ENCODE measurements around the gene AFTPH. TPM values are rescaled to one million over a fixed set of nuclear protein-coding genes. Genes with fewer than 3 reads are reported as not detected.

The AFTPH gene
- total RNA-seq, 1 donor from 2014 or later: 32.2 TPM

GRCh38 chr2:64504774-64505720 is 19.1 kb upstream of the AFTPH start:
- Mint-ChIP-seq H3K9me3 (peaks cover 3% of the 10 kb centered on the region), H3K27ac (no peak overlapping the region), H3K36me3 (no peaks in the 10 kb centered on the region), H3K27me3 (ENCODE audit: insufficient read depth, low read depth) (peaks cover 6% of the 10 kb centered on the region), H3K4me1 (no peaks in the 10 kb centered on the region), H3K4me3 (no peak overlapping the region)
- Histone ChIP-seq H3K4me1 (no peaks in the 10 kb centered on the region), H3K4me3 (no peak overlapping the region), H3K4me2 (no peak overlapping the region), H3K27me3 (no peaks in the 10 kb centered on the region), H3K9ac (no peak overlapping the region), H4K20me1 (ENCODE audit: low read depth) (no peaks in the 10 kb centered on the region), H3K9me3 (ENCODE audit: low read depth) (no peaks in the 10 kb centered on the region), H2AFZ (replicated peaks) (no peak overlapping the region), H3K79me2 (ENCODE audit: low read depth) (no peaks in the 10 kb centered on the region), H3F3A (ENCODE audit: low read depth) (no peaks in the 10 kb centered on the region), H3K27ac (no peak overlapping the region), H3K36me3 (no peaks in the 10 kb centered on the region)
- DNase-seq (ENCODE audit: low spot score): no peak
- TF ChIP-seq CTCF (IDR thresholded peaks at IDR 0.05): no peak
- no peak for TF ChIP-seq EZH2phosphoT487 (IDR thresholded peaks at IDR 0.05)

GRCh38 chr2:64506686-64507085 is 17.4 kb upstream of the AFTPH start:
- H3K27me3 Mint-ChIP-seq (ENCODE audit: insufficient read depth, low read depth): peaks cover 6% of the 10 kb centered on the region
- Histone ChIP-seq H3K79me2 (ENCODE audit: low read depth) (no peaks in the 10 kb centered on the region), H2AFZ (replicated peaks) (no peak overlapping the region), H3K9ac (no peak overlapping the region), H3K4me2 (no peak overlapping the region), H4K20me1 (ENCODE audit: low read depth) (no peaks in the 10 kb centered on the region), H3K36me3 (no peaks in the 10 kb centered on the region), H3K9me3 (ENCODE audit: low read depth) (no peaks in the 10 kb centered on the region), H3K27me3 (no peaks in the 10 kb centered on the region), H3K4me1 (no peaks in the 10 kb centered on the region), H3F3A (ENCODE audit: low read depth) (no peaks in the 10 kb centered on the region), H3K4me3 (no peak overlapping the region), H3K27ac (no peak overlapping the region)
- DNase-seq (ENCODE audit: low spot score): no peak
- peaks cover 5% of the 10 kb centered on the region for H3K9me3 Mint-ChIP-seq
- no peak overlapping the region for H3K4me3 Mint-ChIP-seq
- H3K36me3 Mint-ChIP-seq: no peaks in the 10 kb centered on the region
- no peak for TF ChIP-seq CTCF (IDR thresholded peaks at IDR 0.05)
- no peak for TF ChIP-seq EZH2phosphoT487 (IDR thresholded peaks at IDR 0.05)
- TF ChIP-seq EZH2 (IDR thresholded peaks at IDR 0.05): no peak
- H3K4me1 Mint-ChIP-seq: no peaks in the 10 kb centered on the region
- no peak overlapping the region for H3K27ac Mint-ChIP-seq

- H3F3A ChIP-seq (ENCODE audit: low read depth): no peaks in the 10 kb centered on the region
- Mint-ChIP-seq H3K9me3 (peaks cover 10% of the 10 kb centered on the region), H3K27ac (no peak overlapping the region), H3K4me1 (peaks cover 15% of the 10 kb centered on the region), H3K4me3 (no peak overlapping the region), H3K36me3 (no peaks in the 10 kb centered on the region), H3K27me3 (ENCODE audit: insufficient read depth, low read depth) (peaks cover 3% of the 10 kb centered on the region)
- H3K9ac ChIP-seq: no peak overlapping the region
- H4K20me1 ChIP-seq (ENCODE audit: low read depth): no peaks in the 10 kb centered on the region
- H3K9me3 ChIP-seq (ENCODE audit: low read depth): no peaks in the 10 kb centered on the region
- H3K27me3 ChIP-seq: no peaks in the 10 kb centered on the region
- H3K4me3 ChIP-seq: no peak overlapping the region
- no peaks in the 10 kb centered on the region for H3K79me2 ChIP-seq (ENCODE audit: low read depth)
- DNase-seq (ENCODE audit: low spot score): no peak
- H3K4me2 ChIP-seq: no peak overlapping the region
- peaks cover 4% of the 10 kb centered on the region for H3K4me1 ChIP-seq
- H3K36me3 ChIP-seq: no peaks in the 10 kb centered on the region
- TF ChIP-seq CTCF (IDR thresholded peaks at IDR 0.05) (no peak), EZH2phosphoT487 (IDR thresholded peaks at IDR 0.05) (no peak), EZH2 (IDR thresholded peaks at IDR 0.05) (no peak)
- H2AFZ ChIP-seq (replicated peaks): no peak overlapping the region
- H3K27ac ChIP-seq: no peak overlapping the region
These were observed 10.1 kb upstream of the AFTPH start for GRCh38 chr2:64514008-64514407.
